Gastroesophageal sphincter (tissue), 3 donors: ENCODE measurements around the gene PRDM8.

Experiments
- CTCF ChIP-seq, 4 experiments: fragments of 200-600 bp in 2 of 4; fragments of 450-650 bp in 2 of 4; sonication (generic) in 1 of 4; IDR thresholded peaks; one replicate each; pipeline ENCODE4 v1.5.1; 2017 to 2019; ENCODE audit warnings: antibody characterized with exemption in 4 of 4, mild to moderate bottlenecking in 2 of 4, moderate library complexity in 2 of 4
- EP300 ChIP-seq: sonication (generic); formaldehyde crosslinking; IDR thresholded peaks from one replicate; pipeline ENCODE4 v1.6.1; 2017; ENCODE audit warnings: antibody characterized with exemption, mild to moderate bottlenecking
- POLR2A ChIP-seq, 2 donors: fragments of 450-650 bp; IDR thresholded peaks; one replicate each; pipeline ENCODE4 v1.6.1; 2017; ENCODE audit warnings: antibody characterized with exemption in 2 of 2, mild to moderate bottlenecking in 2 of 2, moderate library complexity in 1 of 2
- POLR2AphosphoS5 ChIP-seq: sonication (generic); formaldehyde crosslinking; IDR thresholded peaks from one replicate; pipeline ENCODE4 v1.6.1; 2017; ENCODE audit warnings: antibody characterized with exemption

GRCh38 chr4:80188457-80188800, 8.9 kb upstream of the PRDM8 start:
- TF ChIP-seq POLR2A (IDR thresholded peaks at IDR 0.05) (no peak), CTCF (IDR thresholded peaks at IDR 0.05) (no peak), POLR2AphosphoS5 (no peak), EP300 (no peak)
